Activated CD4-positive, alpha-beta T cell treated with anti-CD3 and anti-CD28 coated beads for 4 hours (primary cell): ENCODE results near the gene TMSB4X.
"Not testable (repeated sequence)": the region's sequence is repeated elsewhere in the genome, so short reads cannot be mapped to it uniquely, and the experiment has no call there.

Source experiments
- DNase-seq, 2 donors: peaks; one replicate each; pipeline ENCODE4 v3.0.0-alpha.2; 2020

The TMSB4X gene

GRCh38 chrX:12974796-12975669 lies at the start of gene TMSB4X:
TSS of gene TMSB4X (plus strand) at chrX:12975110.
- DNase-seq, result peak; percentile 76 to 83

- DNase-seq, result no peak
Observed at GRCh38 chrX:12929701-12930100, 45.2 kb upstream of the TMSB4X start.

DNA sequence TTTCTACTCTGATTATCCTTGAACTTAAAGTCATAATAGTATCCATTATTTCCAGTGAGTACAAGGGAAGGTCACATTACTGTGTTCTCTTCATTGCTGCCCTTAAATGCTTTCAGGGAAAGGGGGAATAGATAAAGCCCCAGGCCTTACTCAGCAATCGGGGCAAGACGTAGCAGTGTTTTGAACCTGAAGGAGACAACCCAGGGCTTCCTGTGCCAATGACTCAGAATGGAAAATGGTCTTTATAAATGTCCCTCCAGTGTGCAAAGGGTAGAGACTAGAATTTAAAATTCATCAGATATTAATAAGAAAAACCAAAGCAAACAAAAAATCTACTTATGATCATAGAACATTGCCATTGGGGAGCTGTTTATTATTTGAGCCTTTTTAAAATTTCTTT lies 44.8 kb upstream of the TMSB4X start:
- DNase-seq, result no peak

DNA sequence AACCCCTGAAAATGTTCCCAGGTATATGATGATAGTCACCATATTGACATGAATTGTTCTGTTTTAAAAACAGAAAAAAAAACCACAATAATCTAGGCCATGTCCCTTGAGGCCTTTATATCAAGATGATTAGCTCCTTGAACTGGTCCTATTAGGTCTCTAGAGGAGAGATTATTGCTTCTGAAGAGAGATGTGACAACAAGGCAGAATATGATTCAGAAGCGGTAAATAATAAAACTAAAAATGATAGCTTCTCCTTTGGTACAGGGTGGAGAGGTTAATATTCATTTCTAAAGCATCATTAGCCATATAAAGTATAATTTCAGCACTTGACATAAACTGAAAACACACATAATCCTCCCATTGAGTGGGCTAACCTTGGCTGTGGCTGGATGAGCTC lies 42.7 kb upstream of the TMSB4X start:
- no peak for DNase-seq

DNA sequence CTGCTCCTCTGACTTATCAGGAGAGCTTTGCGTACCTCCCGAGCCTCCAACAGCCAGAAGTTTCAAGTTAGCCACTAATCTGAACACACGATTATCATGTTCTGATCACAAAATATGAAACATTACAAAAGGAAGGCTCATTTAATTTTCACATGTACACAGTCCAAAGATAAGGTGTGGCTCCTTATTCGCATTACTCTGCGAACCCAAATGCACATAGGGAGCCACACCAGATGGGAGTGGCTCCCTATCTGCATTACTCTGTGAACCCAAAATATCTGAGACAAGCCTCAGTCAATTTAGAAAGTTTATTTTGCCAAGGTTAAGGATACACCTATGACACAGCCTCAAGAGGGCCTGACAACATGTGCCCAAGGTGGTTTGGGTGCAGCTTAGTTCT lies 40.1 kb upstream of the TMSB4X start:
- DNase-seq, result no peak

GRCh38 chrX:12936947-12937346 lies 38.0 kb upstream of the TMSB4X start:
- no peak for DNase-seq

GRCh38 chrX:12940471-12940870 lies 34.4 kb upstream of the TMSB4X start:
- not testable (repeated sequence) for DNase-seq

DNA sequence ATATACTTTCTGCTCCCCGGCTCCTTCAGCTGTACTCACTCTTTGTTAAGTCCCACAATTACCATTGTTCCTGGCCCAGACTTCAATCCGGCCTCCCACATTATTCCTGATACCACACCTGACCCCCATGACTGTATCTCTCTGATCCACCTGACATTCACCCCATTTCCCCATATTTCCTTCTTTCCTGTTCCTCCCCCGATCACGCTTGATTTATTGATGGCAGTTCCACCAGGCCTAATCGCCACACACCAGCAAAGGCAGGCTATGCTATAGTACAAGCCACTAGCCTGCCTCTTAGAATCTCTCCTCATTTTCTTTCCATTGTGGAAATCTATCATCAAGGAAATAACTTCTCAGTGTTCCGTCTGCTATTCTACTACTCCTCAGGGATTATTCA lies 31.3 kb upstream of the TMSB4X start:
- DNase-seq, result not testable (repeated sequence)

- not testable (repeated sequence) for DNase-seq
Observed at GRCh38 chrX:12944452-12944851, 30.5 kb upstream of the TMSB4X start.

DNA sequence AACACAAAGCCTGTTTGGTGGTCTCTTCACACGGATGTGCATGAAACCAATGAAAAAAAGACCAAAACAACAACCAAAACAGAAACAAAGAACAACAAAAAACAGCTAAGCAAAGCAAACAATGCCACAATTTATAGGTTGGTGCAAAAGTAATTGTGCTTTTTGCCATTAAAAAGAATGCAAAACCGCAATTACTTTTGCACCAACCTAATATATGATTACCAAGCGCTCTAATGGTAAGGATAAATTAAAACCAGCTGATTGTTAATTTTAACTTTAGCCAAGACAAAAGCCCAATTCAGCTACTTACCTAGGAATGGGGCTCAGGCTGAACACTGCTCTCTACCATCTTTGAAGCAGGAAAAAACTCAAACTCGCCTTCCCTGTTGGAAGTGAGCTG lies 29.4 kb upstream of the TMSB4X start:
- no peak for DNase-seq

DNA sequence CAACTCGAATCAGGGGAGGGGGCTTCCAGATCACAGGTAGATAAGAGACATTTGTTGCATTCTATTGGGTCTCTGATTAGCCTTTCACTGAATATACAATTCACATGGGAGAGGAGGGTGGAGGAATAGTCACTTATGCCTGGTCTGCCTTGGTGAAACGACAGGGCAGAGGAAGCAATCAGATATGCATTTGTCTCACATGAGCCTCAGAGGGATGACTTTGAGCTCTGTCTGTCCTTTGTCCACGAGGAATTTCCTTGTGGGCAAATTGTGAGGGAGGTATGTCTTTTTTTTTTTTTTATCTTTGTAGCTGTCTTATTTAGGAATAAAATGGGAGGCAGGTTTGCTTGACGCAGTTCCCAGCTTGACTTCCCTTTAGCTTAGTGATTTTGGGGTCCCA lies 28.5 kb upstream of the TMSB4X start:
- no peak for DNase-seq

DNA sequence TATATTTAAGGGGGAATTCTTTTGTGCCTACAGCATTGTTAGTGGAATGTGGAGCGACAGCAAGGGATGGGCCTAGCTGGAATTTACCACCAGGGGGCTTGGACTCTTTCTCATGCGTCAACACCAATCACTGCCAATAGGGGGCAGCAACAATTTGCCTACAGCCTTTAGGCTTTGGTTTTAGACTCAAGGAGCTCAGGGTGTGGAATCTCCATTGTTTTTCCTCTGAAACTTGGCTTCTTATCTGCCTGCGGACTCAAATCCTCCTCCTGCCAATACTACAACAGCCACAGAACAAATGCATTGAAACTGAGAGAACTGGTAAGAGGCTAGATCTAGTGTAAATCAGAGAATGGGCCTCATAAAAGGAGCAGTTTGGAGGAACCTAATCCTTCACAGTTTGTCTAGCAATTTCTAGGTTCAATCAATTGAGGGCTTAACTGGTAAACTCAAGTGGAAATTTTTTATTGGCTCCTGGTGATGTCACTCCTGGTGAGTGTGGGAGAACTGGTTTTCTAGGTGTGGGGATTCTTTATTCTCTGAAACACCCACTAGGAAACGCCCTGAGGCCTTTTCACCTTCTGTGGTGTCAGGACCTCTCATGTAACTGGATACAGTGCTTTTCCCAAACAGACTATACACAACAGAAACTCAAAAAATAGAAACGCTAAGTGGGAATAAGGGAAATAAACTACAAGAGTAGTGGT lies 27.9 kb upstream of the TMSB4X start:
- peak; percentile 62 to 85 for DNase-seq

DNA sequence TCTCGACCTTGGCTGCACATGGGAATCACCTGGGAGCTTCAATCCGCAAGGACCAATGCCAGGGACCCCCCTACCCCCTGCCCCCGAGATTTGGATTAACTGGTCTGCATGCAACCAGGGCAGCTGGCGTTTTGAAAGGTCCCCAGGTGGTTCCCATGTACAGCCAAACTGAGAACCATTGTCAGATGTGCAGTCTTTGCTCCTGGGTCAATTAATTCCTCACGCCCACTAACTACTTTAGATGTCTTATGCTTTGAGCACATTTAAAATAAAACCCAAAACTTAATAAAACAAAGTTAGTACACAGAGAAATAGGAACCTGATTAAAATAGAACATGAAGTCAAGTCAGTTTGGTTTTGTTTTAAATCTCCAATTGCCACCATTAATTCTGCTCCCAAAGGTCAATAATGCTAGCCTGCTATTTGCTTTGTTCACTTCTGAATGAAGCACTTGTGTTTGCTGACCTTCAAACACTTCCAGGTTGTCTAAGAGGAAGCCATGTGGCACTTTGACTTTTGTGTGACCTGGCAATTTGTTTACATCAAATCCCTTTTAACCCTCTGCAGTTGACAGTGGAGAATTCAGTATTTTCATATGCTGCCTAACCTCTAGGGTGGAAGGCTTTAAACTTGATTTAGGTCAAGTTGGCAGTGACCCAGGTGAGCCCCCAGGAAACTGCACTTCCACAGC lies 27.2 kb upstream of the TMSB4X start:
- DNase-seq, result no peak

GRCh38 chrX:12948495-12948894 lies 26.4 kb upstream of the TMSB4X start:
- DNase-seq, result no peak

GRCh38 chrX:12949205-12949926 lies 25.5 kb upstream of the TMSB4X start:
- DNase-seq, result no peak

- peak; percentile 79 to 88 for DNase-seq
Observed at GRCh38 chrX:12949927-12950656, 24.8 kb upstream of the TMSB4X start.

GRCh38 chrX:12950851-12951594 lies 23.9 kb upstream of the TMSB4X start:
- peak; percentile 65 to 68 for DNase-seq

DNA sequence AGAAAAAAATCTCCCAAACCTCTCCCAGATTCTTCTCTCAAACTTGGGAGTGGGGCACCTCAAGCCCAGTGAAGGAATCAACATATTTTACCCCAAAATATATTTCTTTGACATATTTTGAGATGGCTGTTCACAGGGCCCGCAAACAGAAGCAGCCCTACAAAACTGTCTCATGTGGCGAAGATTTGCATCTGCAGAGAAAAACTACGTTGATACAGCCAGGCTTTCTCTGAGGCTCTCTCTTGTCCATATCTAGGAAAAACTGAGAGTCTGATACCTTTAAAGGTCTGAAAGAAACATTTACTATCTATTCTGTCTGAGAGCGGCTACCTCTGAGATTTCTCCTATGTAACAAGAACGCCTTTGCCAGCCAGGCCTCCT lies 23.3 kb upstream of the TMSB4X start:
- no peak for DNase-seq

DNA sequence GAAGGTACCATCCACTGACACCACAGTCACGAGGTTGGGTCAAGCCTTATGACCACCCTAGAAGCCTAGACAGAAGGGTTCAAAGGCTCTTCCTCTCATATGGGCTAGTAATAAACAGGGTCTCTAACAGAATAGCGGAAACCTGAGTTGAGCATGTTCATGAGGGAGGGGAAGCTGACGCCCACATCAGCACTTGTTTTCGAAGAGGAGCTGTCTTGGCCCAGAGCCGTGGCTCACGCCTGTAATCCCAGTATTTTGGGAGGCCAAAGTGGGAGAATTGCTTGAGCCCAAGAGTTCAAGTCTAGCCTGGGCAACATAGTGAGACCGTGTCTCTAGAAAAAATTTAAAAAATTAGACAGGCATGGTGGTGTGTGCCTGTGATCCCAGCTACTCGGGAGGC lies 21.5 kb upstream of the TMSB4X start:
- no peak for DNase-seq

DNA sequence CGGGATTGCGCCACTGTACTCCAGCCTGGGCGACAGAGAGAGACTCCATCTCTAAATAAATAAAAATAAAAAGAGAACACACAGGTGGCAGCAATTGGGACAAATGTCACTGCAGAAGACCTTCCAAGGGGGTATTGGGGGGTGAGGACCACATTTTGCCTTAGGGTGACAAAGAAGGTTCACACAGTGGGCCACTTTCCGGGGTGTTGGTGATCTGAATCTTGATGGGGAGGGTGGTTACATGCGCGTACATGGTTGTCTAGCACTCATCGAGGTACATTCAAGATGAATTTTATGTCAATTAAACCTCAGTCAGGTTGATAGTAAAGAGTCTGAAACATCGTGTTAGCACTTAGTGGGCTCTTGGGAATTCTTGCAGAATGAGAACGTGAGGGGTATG lies 20.5 kb upstream of the TMSB4X start:
- no peak for DNase-seq

GRCh38 chrX:12954981-12955380 lies 19.9 kb upstream of the TMSB4X start:
- DNase-seq, result no peak
